BE2C (cell line): Measurements from ENCODE around the gene GRID1.

ENCODE experiments used
- DNase-seq: peaks from one replicate; pipeline ENCODE4 v3.0.0-alpha.2; 2020
- H3K27me3 ChIP-seq: fragments of 250-450 bp; sonication (Bioruptor Pico); 2 replicates; pipeline ENCODE4 v1.5.1; 2020; ENCODE audit warnings: mild to moderate bottlenecking
- H3K36me3 ChIP-seq: fragments of 250-450 bp; sonication (Bioruptor Pico); 2 replicates; pipeline ENCODE4 v1.5.1; 2020; ENCODE audit warnings: mild to moderate bottlenecking
- H3K4me1 ChIP-seq: fragments of 250-450 bp; sonication (Bioruptor Pico); 2 replicates; pipeline ENCODE4 v1.5.1; 2020
- H3K4me3 ChIP-seq: 2 replicates; pipeline ENCODE4 v1.5.1; 2011; ENCODE audit warnings: low read depth, low read length
- H3K9me3 ChIP-seq: fragments of 250-450 bp; sonication (Bioruptor Pico); 2 replicates; pipeline ENCODE4 v1.5.1; 2020
- CTCF ChIP-seq: IDR thresholded peaks from 2 replicates; pipeline ENCODE4 v1.5.1; 2012; ENCODE audit warnings: mild to moderate bottlenecking, low read depth, low read length

Gene GRID1

GRCh38 chr10:86363833-86364490, 2.6 kb downstream of the GRID1 start:
- Histone ChIP-seq H3K4me1 (peaks cover 21% of the 10 kb centered on the region), H3K4me3 (peak overlapping the region; percentile 89), H3K36me3 (peaks cover 24% of the 10 kb centered on the region), H3K27me3 (peaks cover 6% of the 10 kb centered on the region), H3K9me3 (peaks cover 3% of the 10 kb centered on the region; the same call in 1 of the 2 replicates)
- no peak for DNase-seq
- no peak for TF ChIP-seq CTCF

GRCh38 chr10:86363184-86363832, 3.3 kb downstream of the GRID1 start:
- DNase-seq, result no peak
- H3K36me3 ChIP-seq, result peaks cover 24% of the 10 kb centered on the region
- H3K27me3 ChIP-seq, result peaks cover 6% of the 10 kb centered on the region
- no peak overlapping the region for H3K4me3 ChIP-seq
- no peak for TF ChIP-seq CTCF
- H3K9me3 ChIP-seq, result peaks cover 3% of the 10 kb centered on the region; the same call in 1 of the 2 replicates
- H3K4me1 ChIP-seq, result peaks cover 21% of the 10 kb centered on the region

- no peak for DNase-seq
- peaks cover 6% of the 10 kb centered on the region for H3K27me3 ChIP-seq
- peaks cover 21% of the 10 kb centered on the region for H3K4me1 ChIP-seq
- peaks cover 27% of the 10 kb centered on the region for H3K36me3 ChIP-seq
- TF ChIP-seq CTCF, result no peak
- H3K4me3 ChIP-seq, result no peak overlapping the region
- H3K9me3 ChIP-seq, result peaks cover 3% of the 10 kb centered on the region; the same call in 1 of the 2 replicates
Measured at GRCh38 chr10:86362586-86363183, 3.9 kb downstream of the GRID1 start.

- no peak for DNase-seq
- Histone ChIP-seq H3K36me3 (peaks cover 33% of the 10 kb centered on the region), H3K9me3 (peaks cover under 1% of the 10 kb centered on the region; the same call in 1 of the 2 replicates), H3K27me3 (peaks cover 3% of the 10 kb centered on the region; the same call in 1 of the 2 replicates), H3K4me1 (peaks cover 20% of the 10 kb centered on the region), H3K4me3 (no peak overlapping the region)
- no peak for TF ChIP-seq CTCF
Measured at GRCh38 chr10:86362129-86362527, 4.5 kb downstream of the GRID1 start.

- H3K27me3 ChIP-seq, result no peaks in the 10 kb centered on the region
- H3K9me3 ChIP-seq, result no peaks in the 10 kb centered on the region
- H3K36me3 ChIP-seq, result peaks cover 40% of the 10 kb centered on the region
- H3K4me1 ChIP-seq, result peaks cover 18% of the 10 kb centered on the region
- peak; percentile 63 for DNase-seq
- no peak overlapping the region; the same call in 1 of the 2 replicates for H3K4me3 ChIP-seq
- TF ChIP-seq CTCF, result no peak
Measured at GRCh38 chr10:86361156-86362128, 5.2 kb downstream of the GRID1 start.
